BE2C (cell line): ENCODE results near the gene NPEPL1.

ENCODE experiments used
- DNase-seq: peaks from one replicate; pipeline ENCODE4 v3.0.0-alpha.2; 2020
- H3K27me3 ChIP-seq: fragments of 250-450 bp; sonication (Bioruptor Pico); 2 replicates; pipeline ENCODE4 v1.5.1; 2020; ENCODE audit warnings: mild to moderate bottlenecking
- H3K36me3 ChIP-seq: fragments of 250-450 bp; sonication (Bioruptor Pico); 2 replicates; pipeline ENCODE4 v1.5.1; 2020; ENCODE audit warnings: mild to moderate bottlenecking
- H3K4me1 ChIP-seq: fragments of 250-450 bp; sonication (Bioruptor Pico); 2 replicates; pipeline ENCODE4 v1.5.1; 2020
- H3K4me3 ChIP-seq: 2 replicates; pipeline ENCODE4 v1.5.1; 2011; ENCODE audit warnings: low read depth, low read length
- H3K9me3 ChIP-seq: fragments of 250-450 bp; sonication (Bioruptor Pico); 2 replicates; pipeline ENCODE4 v1.5.1; 2020
- TF ChIP-seq, protein P1 (sequence below): IDR thresholded peaks from 2 replicates; pipeline ENCODE4 v1.5.1; 2012; ENCODE audit warnings: mild to moderate bottlenecking, low read depth, low read length

NPEPL1 gene

DNA sequence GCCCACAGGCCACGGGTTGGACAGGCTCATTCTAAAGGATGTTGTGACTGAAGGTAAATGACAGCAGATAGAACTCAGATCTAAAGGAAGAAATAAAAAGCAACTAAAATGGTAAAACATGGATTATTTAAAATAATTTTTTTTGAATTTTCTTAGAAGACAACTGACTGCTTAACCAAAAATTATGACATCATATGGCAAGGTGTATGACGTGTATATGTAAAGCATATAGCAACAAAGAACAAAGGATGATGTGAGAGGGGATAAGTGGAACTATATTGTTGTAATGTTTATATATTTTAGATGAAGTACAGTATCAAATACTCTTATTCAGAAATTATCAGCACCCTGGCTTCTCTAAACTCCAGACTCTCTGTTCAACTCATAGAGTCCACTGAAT, 38.6 kb downstream of the NPEPL1 start:
- H3K9me3 ChIP-seq: no peaks in the 10 kb centered on the region
- H3K4me1 ChIP-seq: no peaks in the 10 kb centered on the region
- no peak for DNase-seq
- H3K27me3 ChIP-seq: peaks cover 4% of the 10 kb centered on the region
- H3K36me3 ChIP-seq: no peaks in the 10 kb centered on the region
- TF ChIP-seq, protein P1, sequence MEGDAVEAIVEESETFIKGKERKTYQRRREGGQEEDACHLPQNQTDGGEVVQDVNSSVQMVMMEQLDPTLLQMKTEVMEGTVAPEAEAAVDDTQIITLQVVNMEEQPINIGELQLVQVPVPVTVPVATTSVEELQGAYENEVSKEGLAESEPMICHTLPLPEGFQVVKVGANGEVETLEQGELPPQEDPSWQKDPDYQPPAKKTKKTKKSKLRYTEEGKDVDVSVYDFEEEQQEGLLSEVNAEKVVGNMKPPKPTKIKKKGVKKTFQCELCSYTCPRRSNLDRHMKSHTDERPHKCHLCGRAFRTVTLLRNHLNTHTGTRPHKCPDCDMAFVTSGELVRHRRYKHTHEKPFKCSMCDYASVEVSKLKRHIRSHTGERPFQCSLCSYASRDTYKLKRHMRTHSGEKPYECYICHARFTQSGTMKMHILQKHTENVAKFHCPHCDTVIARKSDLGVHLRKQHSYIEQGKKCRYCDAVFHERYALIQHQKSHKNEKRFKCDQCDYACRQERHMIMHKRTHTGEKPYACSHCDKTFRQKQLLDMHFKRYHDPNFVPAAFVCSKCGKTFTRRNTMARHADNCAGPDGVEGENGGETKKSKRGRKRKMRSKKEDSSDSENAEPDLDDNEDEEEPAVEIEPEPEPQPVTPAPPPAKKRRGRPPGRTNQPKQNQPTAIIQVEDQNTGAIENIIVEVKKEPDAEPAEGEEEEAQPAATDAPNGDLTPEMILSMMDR: no peak
- no peak overlapping the region for H3K4me3 ChIP-seq

DNA sequence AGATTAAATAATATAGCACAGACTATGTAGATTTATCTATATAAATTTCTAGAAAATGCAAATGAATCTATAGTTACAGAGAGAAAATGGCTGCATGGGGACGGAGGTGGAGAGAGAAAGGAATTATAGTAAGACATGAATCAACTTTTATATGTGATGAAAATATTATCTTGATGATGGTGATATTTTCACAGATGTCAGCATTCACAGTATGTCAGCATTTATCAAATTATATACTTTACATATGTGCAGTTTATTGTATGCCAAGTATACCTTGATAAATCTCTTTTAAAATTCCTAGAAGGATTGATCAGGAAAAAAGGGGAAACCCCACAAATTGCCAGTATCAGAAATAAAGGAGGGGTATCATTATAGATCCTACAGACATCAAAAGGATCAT, 44.6 kb downstream of the NPEPL1 start:
- H3K27me3 ChIP-seq: peaks cover 8% of the 10 kb centered on the region
- DNase-seq: no peak
- H3K36me3 ChIP-seq: no peaks in the 10 kb centered on the region
- TF ChIP-seq, protein P1: no peak
- no peaks in the 10 kb centered on the region for H3K4me1 ChIP-seq
- H3K4me3 ChIP-seq: no peak overlapping the region
- H3K9me3 ChIP-seq: no peaks in the 10 kb centered on the region; the same call in 1 of the 2 replicates

DNA sequence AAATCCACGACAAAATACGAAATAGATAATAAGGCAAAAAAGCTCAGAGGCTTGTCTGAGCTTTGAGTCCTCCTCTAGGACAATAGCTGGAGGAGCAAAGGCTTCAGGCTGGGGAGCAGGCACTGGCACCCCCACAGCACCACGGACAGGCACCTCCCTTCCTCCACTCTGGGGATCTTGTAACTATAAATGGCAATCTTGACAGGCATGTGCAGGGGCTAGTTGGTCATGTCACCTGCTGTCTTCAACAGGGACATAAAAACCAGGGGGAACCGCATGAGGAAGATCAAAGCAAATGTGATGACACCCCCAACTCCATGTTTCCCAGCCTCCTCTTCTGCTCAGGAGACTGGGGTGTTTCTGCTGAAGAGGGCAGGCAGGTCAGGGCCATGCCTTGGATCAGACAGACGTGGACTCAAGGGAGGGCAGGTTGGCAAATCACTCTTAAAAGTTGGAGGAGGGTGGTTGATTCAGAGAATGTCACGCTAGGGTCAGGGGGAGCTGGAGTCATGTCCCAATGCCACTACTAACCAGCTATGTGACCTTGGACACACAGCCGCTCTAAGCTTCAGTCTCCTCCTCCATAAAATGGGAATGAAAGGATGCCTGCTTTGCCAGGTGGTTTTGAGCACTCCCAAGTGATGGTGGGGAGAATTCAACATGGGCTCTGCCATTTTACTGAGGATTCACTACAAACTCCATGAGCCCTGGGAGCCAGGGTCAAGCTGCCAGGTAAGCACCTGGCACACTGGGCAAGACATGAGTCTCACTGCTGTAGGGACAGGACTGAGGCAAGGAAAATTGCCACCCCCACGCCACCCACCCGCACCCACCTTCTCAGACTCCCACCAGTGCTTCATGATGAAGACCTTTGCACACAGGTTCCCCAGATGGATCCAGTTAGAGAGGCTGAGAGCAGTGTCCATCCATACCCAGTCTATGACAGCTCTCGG, 48.0 kb downstream of the NPEPL1 start:
- TF ChIP-seq, protein P1: no peak
- Histone ChIP-seq H3K27me3 (peaks cover 4% of the 10 kb centered on the region; the same call in 1 of the 2 replicates), H3K4me1 (no peaks in the 10 kb centered on the region), H3K9me3 (no peaks in the 10 kb centered on the region; the same call in 1 of the 2 replicates), H3K36me3 (no peaks in the 10 kb centered on the region), H3K4me3 (no peak overlapping the region)
- DNase-seq: no peak

DNA sequence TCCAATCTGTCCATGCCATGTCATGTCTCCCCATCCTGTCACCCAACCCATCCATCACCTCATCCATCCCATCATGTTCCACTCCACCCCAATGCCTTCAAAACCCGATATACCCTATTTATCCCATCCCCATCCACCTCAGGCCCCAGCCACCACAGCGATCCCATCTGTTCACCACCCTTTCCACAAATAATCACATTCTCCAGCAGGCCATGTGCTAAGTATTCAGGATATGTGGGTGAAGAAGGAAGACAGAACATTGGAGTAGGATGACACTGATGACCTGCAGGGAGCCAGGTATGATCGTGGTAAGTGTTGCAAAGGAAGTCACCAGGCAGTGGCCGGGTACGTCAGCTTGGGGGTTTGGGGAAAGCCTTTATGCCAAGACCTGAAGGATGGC, 48.8 kb downstream of the NPEPL1 start:
- no peaks in the 10 kb centered on the region for H3K36me3 ChIP-seq
- H3K9me3 ChIP-seq: no peaks in the 10 kb centered on the region; the same call in 1 of the 2 replicates
- DNase-seq: no peak
- H3K4me3 ChIP-seq: no peak overlapping the region
- no peaks in the 10 kb centered on the region for H3K4me1 ChIP-seq
- peaks cover 8% of the 10 kb centered on the region for H3K27me3 ChIP-seq
- TF ChIP-seq, protein P1: no peak

DNA sequence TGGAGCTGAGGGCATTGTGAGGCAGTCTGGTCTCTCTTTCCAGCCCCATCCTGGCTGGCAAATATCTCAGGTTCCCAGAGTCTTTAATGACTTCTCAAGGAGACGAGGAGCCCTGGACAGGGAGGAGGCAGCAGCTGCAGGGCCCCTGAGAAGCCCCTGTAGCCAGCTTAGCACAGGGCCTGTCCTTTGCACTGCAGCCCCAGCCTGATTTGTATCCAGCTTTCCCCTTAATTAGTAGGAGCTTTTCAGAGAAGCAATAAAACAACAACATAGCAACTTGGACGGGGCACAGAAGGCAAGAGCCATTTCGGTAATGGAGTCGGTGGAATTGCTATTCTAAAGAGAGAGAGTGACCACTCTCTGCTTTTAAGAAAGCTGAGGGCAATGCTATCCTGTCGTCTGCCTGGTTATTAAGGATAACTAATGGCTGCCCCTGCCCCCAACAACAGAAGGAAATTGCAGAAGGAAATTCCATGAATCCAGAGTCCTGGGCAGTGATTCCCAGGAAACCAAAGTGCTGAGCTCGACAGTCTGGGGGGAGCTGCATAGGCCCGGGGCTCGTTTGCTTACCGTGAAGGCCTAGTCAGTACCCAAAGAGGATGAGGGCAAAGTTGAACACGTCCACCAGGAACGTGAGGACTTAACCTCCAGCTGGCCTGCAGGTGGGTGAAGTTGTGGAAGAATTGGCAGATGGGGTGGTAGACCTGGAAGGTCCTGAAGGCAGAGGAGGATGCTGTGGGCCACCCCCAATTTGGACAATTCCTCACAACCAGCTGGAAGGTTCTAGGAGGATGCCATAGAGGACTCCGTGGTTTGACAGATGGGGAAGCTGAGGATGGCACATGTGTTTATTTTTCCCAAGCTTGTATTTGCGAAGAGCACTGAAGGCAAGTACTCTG, 50.3 kb downstream of the NPEPL1 start:
- Histone ChIP-seq H3K9me3 (no peaks in the 10 kb centered on the region; the same call in 1 of the 2 replicates), H3K27me3 (peaks cover 18% of the 10 kb centered on the region), H3K4me3 (no peak overlapping the region), H3K36me3 (no peaks in the 10 kb centered on the region), H3K4me1 (no peaks in the 10 kb centered on the region)
- TF ChIP-seq, protein P1: no peak
- no peak for DNase-seq
